Stimulated activated CD8-positive, alpha-beta memory T cell treated with anti-CD3 and anti-CD28 coated beads, Interleukin-12 subunit alpha, Interleukin-12 subunit beta, amount 100 ng/mL, for 1 hour (primary cell): Measurements from ENCODE around the gene SETMAR.
"Not testable (repeated sequence)": the region's sequence is repeated elsewhere in the genome, so short reads cannot be mapped to it uniquely, and the experiment has no call there.

Source experiments
- DNase-seq: peaks from one replicate; pipeline ENCODE4 v3.0.0-alpha.2; 2020; ENCODE audit warnings: low read depth

The SETMAR gene

DNA sequence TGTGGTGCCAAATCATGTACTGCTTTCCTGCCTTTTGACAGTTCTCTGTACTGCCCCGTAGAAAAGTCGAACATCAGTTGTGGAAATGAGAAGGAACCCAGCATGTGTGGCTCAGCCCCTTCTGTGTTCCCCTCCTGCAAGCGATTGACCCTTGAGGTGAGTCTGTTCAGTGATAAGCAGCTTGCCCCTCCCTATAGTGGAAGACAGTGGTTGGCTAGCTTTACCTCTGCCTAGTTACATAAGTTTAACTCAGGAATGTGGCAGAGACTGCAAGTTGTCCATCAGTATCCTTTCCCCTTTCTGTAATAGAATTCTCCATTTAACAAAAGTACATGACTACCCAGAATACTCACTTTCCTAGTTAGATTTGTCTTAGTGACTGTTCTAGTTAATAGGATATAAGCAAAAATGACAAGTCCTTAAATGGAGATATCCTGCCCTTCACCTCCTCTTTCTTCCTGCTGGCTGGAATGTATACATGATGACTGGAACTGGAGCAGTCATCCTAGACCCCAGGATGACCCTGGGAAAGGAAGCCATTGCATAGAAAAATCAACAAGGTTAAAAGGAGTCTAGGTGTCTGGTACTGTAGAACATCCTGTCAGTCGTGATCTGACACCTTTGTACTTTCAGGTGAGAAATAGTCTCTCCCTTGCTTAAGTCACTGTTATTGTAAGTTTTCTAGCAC, 10.6 kb downstream of the SETMAR start:
- DNase-seq: no peak

DNA sequence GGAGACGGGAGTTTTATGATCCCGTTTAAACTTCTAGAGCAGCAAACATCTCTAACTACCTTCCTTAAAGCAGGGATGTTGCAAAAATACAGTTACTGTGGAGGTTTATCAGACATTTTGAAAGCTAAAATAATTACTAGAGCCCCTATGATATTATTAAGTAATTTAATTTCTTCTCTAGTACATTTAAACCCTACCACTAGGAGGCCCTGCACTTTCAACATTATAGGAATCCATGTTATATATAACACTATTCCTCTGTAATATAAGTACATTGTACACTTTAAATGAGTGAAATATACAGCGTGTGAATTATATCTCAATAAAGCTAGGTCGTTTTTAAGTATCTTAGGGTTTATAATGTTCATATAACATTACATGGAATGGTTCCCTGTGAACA, 11.5 kb downstream of the SETMAR start:
- DNase-seq: no peak

DNA sequence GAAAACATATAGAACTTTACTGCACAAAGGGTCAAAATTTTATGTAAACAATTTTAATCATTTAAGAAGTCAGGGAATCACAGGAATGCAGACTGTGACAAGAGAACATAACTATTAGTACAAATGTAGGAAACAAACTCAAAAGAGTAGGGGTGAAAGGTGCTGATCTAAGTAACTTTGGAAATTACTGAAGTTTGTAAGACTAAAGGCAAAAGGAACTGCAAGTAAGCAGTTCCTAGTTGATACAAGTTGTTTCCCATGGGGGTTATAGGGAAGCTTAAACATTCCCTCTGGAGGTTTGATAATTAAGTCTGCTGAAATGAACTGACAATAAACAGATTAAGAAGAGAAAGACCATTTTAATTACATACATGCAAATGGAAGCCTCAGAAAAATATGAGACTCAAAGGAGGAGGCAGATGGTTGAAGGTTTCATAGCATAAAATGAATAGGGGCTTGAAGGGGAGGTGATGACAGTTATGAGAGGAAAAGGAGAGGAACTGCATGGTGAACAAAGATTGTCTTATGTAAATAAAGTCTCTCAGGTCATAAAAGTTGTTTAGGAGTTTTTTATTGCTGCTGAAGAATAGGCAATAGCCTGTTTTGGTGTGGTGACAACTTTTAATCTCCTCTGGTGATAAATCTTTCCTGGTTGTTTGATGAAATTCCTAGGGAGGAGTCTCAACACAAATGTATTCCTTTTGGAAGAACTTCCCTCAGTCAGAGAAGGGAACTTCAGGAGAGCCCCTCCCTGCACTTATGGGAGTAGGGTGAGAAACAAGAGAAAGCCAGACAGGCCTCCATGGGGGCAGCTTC, 17.1 kb downstream of the SETMAR start:
- no peak for DNase-seq

DNA sequence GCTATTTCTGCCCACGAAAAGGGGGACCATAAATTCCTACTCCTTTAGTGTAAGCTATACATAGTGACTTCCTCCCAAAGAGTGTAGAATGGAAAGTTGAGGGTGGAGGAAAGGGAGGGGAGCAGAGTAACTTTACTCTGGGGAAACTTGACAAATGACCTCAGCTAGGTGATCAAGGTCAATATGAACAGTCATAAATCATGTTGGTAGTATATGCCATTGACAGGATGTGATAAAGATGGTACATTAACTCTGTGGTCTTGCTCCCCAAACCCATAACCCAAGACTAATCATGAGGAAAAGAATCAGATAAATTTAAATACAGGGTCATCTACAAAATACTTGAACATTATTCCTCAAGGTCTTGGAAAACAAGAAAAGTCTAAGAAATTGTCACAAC, 18.6 kb downstream of the SETMAR start:
- DNase-seq: no peak

DNA sequence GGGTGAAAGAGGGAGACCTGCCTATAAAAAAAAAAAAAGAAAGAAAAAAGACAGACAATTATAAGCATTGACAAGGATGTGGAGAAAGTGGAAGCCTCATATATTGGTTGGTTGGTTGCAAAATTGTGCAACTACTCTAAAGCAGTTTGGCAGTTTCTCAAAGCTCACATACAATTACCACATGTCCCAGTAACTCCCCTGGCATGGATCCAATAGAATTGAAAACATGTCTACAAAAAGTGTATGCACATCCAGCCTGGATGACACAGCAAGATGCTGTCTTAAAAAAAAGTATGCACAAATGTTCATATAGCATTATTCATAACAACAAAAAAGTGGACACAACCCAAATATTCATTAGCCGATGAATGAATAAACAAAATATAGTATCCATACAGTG, 19.5 kb downstream of the SETMAR start:
- DNase-seq: no peak

DNA sequence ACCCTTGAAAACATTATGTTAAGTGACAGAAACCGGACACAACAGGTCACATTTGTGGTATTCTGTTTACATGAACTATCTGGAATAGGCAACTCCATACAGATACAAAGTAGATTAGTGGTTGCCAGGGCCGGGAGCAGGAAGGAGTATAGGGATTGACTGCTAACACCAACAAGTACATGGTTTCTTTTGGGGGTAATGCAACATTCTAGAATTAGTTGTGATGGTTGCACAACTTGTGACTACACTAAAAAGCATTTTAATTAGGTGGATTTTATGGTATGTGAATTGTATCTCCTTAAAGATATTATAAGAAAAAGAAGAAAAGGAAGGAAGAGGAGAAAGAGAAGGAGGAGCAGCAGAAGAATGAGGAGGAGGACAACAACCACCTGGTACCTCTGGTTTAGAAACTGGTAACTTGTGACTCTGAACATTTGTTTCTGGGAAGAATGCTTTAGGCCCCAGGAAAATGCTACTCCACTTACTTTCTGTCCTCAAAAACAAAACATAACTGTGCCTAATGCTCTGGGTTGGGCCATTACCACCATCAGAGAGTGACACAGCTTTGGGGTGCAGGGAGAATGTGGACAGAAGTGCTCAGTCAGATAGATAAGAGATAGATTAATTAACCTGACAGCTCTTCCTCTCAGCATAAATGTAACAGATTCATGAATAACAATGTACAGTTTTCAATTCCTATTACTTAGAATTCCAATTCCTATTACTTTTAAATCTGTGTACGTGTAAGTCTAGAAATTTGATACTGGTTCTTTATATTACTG, 20.3 kb downstream of the SETMAR start:
- DNase-seq: no peak

DNA sequence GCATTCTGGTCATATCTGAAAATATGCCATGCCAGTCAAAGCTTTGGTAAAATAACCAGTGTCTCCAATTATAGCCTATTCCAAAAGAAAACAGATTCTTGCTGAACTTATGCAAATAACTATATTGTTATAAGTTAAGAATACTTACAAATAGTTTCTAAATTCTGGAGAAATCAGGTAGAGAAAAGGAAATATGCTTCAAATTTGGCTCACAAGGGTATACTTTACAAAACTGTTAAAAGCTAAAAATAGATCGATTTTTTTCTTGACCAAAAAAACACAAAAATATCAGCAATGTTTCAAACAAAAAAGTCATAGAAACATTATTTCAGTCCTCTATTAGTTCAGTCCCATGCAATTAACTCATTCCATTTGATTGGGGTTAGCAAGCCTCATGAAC, 23.7 kb downstream of the SETMAR start:
- no peak for DNase-seq

DNA sequence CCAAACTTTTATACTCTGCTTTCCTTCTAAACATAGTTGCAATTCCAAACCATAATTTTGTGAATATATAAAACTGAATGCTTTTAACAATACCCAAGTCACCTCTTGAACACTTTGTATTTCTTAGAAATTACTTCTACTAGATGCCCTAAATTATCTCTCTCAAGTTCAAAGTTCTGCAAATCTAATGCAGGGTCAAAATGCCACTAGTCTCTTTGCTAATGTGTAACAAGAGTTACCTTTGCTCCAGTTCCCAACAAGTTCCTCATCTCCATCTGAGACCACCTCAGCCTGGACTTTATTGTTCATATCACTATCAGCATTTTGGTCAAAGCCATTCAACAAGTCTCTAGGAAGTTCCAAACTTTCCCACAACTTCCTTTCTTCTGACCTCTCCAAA, 26.6 kb downstream of the SETMAR start:
- not testable (repeated sequence) for DNase-seq

DNA sequence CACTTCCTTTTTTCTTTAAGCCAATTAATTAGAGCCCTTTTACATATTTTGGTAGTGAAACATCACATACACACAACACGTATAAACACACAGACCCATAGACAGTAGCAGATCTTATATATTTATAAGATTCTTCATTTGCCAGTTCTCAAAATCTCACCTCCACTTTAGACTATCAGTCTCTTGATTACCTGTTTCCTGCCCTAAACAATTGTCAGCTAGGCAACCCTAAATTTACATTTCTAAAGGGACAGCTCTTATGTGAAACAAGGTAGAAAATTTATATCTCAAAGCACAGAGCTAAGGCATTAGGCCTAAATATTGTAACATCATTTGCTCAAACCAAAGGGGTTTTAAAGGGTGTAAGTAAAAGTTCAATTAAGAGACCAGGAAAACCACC, 28.9 kb downstream of the SETMAR start:
- DNase-seq: no peak

DNA sequence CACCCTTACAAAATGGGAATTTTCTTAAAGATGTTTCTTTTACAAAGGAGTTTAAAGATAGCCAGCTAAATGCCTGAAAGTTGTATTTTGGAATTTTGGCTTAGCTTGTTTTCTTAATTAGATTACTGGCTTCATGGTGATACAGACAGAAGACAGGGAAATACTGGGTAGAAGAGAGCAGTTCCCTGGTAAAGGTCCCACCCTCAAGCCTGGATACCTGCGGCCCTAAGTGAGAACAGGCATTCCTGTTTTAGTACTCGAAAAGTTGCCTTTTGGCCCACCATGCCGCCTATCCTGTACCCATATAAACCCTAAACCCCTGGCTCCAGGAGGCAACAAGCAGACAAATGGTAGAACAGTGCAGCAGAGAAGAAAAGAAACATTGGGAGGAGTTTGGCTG, 29.4 kb downstream of the SETMAR start:
- no peak for DNase-seq

DNA sequence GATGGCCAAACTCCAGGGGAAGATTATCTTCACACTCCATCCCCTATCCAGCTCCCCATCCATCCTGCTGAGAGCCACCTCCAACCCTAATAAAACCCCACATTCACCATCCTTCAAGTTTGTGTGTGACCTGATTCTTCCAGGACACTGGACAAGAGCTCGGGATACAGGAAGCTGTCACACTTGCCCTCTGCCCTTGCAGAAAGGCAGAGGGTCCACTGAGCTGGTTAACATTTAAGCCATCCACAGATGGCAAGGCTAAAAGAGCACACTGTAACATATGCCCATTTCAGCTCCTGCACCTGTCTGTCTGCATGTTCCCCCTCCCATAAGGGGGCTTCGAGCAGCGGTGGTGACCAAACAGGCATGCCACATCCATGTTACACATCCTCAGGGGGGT, 29.8 kb downstream of the SETMAR start:
- no peak for DNase-seq

DNA sequence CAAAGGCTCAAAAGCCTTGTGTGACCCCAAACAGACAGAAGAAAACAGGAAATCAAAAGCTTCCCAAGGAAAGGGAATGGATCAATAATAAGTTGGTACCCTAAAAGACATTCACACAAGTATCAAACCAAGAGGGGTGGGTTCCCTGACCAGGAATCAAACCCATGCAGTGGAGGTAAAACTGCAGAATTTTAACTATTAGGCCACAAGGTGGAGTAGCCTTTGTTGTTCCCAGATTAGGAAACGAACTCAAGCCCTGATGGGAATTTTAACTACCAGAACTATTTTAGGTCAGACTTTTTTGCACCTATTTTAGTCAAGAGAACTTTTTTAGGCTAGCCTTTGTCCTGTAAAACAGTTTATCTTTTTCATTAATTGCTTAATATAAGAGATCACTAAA, 31.4 kb downstream of the SETMAR start:
- DNase-seq: no peak

DNA sequence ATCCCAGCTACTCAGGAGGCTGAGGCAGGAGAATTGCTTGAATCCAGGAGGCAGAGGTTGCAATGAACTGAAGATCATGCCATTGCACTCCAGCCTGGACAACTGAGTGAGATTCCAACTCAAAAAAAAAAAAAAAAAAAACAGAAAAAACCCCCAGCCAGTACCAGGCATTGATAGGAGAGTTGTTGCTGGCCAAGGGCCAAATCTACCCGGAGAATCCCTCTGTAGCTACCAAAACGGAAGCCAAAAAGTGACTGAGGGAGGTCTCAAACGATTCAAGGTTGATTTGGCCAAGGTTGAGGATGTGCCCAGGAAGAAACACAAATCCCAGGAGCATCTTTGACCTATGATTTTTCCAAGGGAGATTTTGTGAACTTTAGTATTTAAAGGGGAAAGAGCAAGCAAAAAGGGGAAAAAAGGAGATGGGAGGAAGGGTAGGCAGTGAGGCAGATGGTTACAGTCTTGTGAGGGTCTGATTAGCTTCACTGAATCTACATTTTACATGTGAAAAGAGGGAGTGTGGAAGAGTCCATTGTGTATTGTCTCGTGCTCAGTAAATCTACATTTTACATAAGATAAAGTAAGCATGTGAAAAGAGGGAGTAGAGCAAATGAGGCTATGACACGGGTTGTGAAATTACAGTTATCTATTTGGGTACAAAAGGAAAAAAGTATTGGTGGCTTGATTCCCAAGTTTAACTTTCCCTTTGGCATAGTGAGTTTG, 32.8 kb downstream of the SETMAR start:
- no peak for DNase-seq

DNA sequence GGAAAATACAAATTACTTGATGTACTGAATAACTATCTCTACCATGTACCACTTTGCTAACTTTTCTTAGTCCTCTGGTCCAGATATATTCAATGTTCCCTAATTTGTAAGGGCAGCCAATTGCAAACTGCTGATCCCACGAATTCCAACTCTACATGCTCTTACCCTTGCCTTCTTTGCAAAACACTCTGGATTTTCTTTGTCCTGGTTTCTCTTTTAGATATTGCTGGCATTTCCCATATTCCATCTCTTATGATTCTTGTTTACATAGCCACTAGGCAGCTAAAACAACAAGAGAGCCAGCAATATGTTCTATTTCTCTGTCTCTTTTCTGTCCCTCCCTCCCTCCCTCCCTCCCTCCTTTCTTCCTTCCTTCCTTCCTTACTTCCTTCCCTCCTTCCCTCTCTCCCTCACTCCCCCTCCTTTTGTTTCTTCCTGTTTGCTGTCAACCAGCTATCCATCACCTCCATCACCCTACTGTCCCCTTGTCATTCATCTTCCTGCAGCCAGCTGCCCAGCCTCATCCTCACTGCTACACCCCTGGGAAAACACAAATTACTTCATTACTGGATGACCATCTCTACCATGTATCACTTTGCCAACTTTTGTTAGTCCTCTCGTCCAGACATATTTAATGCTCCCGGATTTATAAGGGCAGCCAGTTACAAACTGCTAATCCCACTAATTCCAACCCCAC, 33.8 kb downstream of the SETMAR start:
- no peak for DNase-seq

DNA sequence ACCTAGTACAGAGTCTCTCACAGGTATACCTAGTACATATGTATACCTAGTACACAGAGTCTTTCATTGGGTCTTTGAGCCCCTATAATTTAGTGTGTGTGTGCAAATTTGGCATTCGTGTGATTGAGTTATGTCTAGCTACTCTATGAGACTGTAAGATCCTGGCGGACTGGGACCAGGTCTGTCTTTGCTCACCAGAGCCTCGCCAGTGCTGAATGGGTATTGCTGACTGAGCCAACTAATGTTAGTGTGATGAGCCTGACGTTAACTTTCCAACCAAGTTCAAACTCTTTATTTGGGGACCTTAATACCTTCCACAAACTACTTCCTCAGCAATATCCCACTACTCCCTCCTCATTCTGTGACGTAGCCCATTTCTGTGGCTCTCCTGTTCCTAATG, 35.6 kb downstream of the SETMAR start:
- no peak for DNase-seq

DNA sequence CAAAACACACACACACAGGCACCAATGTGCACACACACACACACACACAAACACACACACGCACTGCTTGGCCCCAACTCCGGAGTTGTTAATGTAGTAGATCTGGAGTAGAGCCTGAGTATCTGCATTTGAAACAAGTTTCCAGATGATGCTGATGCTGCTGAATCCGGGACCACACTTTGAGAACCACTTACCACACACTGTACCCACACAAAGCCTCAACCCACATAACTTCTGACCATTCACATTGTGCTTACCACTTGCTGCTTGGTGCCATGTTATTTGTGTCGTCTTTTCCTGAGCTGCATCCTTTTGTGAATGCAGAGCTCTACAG, 36.9 kb downstream of the SETMAR start:
- no peak for DNase-seq

DNA sequence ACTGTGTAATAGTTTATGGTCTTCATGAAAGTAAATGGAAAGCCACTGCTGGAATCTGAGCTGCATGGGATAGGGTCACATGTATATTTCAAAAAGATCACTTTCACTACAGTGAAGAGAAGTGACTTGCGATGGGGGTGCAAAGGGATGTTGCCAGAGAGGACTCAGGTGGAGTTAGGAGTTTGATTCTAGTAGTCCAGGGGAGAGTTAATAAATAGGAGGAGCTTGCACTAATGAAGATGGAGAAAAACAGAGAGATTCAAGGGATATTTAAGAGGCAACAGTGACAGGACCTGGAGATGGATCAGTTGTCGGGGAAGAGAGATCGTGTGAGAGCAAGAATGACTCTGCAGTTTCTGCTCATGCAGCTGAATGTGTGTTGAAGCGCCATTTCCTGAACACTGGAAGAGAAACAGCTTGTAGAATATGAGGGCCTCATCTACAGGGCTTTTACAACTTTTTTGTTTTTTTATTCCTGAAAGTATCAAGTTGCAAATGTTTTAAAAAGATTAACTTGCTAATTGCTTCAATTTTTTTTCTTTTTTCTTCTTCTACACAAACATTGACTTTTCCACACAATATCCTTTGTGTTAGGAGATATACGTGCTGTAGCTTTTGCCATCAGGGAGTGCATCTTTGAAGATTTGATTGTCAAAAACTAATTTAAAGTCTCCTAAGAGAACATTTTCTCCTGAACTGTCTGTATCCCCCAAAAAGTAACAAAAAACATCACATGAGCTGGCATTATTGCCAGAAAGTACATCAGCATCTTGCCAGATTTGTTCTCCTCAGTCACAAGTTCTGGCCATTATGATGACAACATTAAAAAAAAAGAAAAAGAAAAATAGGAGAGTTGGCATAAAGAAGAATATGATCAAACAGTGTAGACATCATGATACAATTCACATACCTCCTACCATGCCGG, 37.5 kb downstream of the SETMAR start:
- DNase-seq: no peak

DNA sequence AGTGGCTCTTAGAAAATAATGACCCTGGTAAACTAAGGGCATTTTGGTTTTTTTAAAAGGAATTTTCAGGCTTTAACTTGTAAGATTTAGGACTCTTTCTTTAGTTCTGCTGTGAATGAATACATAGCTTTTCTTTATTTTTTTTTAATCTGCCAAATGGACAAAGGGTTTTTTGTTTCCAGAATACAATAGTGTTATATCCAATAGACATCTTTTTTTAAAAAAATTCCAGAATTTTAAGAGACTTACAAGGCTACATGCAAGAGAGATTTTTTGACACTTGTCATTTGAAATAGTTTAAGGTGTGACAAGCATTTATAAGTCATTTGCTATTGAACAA, 38.1 kb downstream of the SETMAR start:
- DNase-seq: no peak

DNA sequence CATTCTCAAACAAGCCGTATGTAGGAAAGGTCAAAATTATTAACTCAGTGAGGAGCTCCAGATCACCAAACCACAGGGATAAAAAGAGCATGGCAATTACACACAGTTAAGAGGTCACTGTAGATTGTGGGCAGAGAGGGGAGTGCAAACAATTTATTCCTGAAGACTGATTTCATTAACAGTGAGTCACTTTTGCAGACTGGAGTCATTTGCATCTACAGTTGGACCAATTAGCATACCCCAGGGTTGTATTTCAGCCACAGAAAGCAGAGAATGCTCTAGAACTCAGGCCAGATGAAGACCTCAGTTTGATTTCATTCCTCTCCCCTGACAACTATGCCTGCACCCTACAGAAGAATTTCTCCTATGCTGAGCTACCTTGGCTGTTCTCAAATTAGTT, 40.1 kb downstream of the SETMAR start:
- no peak for DNase-seq

DNA sequence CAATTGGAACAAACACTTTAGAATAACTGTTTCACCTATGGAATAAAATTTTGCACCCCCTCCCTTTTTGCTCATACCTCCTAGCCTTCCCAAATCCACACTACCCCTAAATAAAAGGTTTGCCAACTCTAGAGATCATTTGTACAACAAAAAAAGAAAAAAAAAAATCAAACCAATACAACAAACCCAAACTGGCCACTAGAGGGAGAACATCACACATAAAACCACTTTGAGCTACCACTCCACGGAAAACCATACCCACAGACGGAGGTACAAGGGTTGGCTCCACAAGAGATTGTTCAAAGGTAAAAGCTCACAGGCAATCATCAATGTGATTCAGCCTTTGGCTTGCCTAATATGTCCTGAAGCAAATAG, 47.6 kb downstream of the SETMAR start:
- peak; percentile 30 for DNase-seq
